Common myeloid progenitor, CD34-positive (primary cell): ENCODE results near the gene POSTN. TPM values are rescaled to one million over a fixed set of nuclear protein-coding genes. Genes with fewer than 3 reads are reported as not detected.

ENCODE experiments used
- CTCF ChIA-PET: fragments of 350-600 bp; sonication (Branson Sonifier 250); formaldehyde crosslinking; loops from one replicate; lab custom pipeline; 2021; ENCODE audit warnings: antibody characterized with exemption; lab: Charles Lee
- POLR2A ChIA-PET: fragments of 350-600 bp; sonication (Branson Sonifier 250); formaldehyde crosslinking; loops from one replicate; lab custom pipeline; 2021; ENCODE audit warnings: antibody characterized with exemption; lab: Charles Lee
- DNase-seq, 3 donors: peaks; one replicate each; pipeline versions ENCODE4 v3.0.0 to v3.0.0-alpha.2; 2013
- H3K27ac ChIP-seq, 2 experiments: 1 replicate in 1 of 2; 2 replicates in 1 of 2; pipeline ENCODE4 v1.7.0; 2013; ENCODE audit warnings: inconsistent platforms in 2 of 2, low read length in 2 of 2, mild to moderate bottlenecking in 2 of 2, low read depth in 1 of 2, moderate library complexity in 1 of 2; ENCODE audit not compliant: severe bottlenecking in 2 of 2, insufficient read depth in 1 of 2, poor library complexity in 1 of 2
- H3K27me3 ChIP-seq, 5 experiments: replicated peaks in 2 of 5; 1 replicate in 3 of 5; 2 replicates in 2 of 5; pipeline versions ENCODE4 v1.6.1 to v1.7.0; 2013; ENCODE audit warnings: low read length in 4 of 5, mild to moderate bottlenecking in 2 of 5, moderate library complexity in 2 of 5, inconsistent platforms in 1 of 5; ENCODE audit not compliant: insufficient read depth in 5 of 5, control insufficient read depth in 4 of 5
- H3K36me3 ChIP-seq, 4 experiments: 1 replicate in 2 of 4; 2 replicates in 2 of 4; pipeline versions ENCODE4 v1.6.1 to v1.7.0; 2013; ENCODE audit warnings: low read length in 3 of 4, control low read depth in 1 of 4, mild to moderate bottlenecking in 1 of 4; ENCODE audit not compliant: control insufficient read depth in 4 of 4, insufficient read depth in 4 of 4
- H3K4me1 ChIP-seq, 4 experiments: 1 replicate in 3 of 4; 2 replicates in 1 of 4; pipeline versions ENCODE4 v1.6.1 to v1.7.1; 2013; ENCODE audit warnings: low read length in 3 of 4, mild to moderate bottlenecking in 3 of 4, control low read depth in 1 of 4, inconsistent platforms in 1 of 4, moderate library complexity in 1 of 4; ENCODE audit not compliant: control insufficient read depth in 4 of 4, insufficient read depth in 4 of 4; ENCODE audit errors: control extremely low read depth in 1 of 4
- H3K4me3 ChIP-seq, 7 experiments: 1 replicate in 4 of 7; 2 replicates in 3 of 7; pipeline versions ENCODE4 v1.5.1 to v1.7.0; 2013; ENCODE audit warnings: mild to moderate bottlenecking in 7 of 7, low read length in 6 of 7, moderate library complexity in 6 of 7, inconsistent platforms in 2 of 7, low read depth in 2 of 7, control low read depth in 1 of 7; ENCODE audit not compliant: insufficient read depth in 4 of 7, control insufficient read depth in 1 of 7; ENCODE audit errors: extremely low read depth in 1 of 7
- H3K9me3 ChIP-seq, 5 experiments: 1 replicate in 4 of 5; 2 replicates in 1 of 5; pipeline versions ENCODE4 v1.6.1 to v1.7.1; 2013; ENCODE audit warnings: low read length in 4 of 5, mild to moderate bottlenecking in 2 of 5, inconsistent platforms in 1 of 5, low read depth in 1 of 5, moderate library complexity in 1 of 5; ENCODE audit not compliant: control insufficient read depth in 4 of 5, insufficient read depth in 2 of 5; ENCODE audit errors: control extremely low read depth in 1 of 5
- WGBS: methylation state at CpG from one replicate; pipeline ENCODE4 v1.1.5; 2013; ENCODE audit not compliant: insufficient coverage; 5-methylcytosine and 5-hydroxymethylcytosine counted together
- polyA plus RNA-seq: library from polyadenylated mRNA; unstranded; fragments of 120-200 nt; gene quantifications from one replicate; pipeline ENCODE4 v1.2.1, GENCODE V29; 2013

Gene POSTN, protein sequence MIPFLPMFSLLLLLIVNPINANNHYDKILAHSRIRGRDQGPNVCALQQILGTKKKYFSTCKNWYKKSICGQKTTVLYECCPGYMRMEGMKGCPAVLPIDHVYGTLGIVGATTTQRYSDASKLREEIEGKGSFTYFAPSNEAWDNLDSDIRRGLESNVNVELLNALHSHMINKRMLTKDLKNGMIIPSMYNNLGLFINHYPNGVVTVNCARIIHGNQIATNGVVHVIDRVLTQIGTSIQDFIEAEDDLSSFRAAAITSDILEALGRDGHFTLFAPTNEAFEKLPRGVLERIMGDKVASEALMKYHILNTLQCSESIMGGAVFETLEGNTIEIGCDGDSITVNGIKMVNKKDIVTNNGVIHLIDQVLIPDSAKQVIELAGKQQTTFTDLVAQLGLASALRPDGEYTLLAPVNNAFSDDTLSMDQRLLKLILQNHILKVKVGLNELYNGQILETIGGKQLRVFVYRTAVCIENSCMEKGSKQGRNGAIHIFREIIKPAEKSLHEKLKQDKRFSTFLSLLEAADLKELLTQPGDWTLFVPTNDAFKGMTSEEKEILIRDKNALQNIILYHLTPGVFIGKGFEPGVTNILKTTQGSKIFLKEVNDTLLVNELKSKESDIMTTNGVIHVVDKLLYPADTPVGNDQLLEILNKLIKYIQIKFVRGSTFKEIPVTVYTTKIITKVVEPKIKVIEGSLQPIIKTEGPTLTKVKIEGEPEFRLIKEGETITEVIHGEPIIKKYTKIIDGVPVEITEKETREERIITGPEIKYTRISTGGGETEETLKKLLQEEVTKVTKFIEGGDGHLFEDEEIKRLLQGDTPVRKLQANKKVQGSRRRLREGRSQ
- polyA plus RNA-seq, result not detected

DNA sequence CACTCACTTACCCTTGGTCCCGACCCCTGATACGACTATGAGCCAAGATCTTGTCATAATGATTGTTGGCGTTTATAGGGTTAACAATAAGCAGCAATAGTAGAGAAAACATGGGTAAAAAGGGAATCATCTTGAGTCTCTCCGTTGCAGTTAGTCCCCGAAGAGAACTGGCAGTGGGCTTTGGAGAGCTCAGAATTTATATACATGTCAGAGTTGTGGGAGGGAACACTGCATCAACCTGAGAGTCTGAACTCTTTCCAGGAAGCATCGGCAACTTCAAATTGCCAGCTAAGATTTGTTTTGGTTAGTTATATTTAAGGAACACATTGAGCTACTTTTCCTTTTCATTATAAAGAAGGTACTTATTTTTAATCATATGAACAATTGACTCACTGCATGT lies at the start of gene POSTN:
TSS of gene POSTN (minus strand) at position 172 of the 400 bp plus-strand sequence. CDS start at position 130, 42 bp downstream.
- no peaks in the 10 kb centered on the region for H3K36me3 ChIP-seq
- no peak within 1 kb of the TSS for H3K27ac ChIP-seq
- H3K27me3 ChIP-seq, result peaks cover 0 to 4% (median 0%) of the 10 kb centered on the region in 5 experiments
- WGBS, result 44% methylated on average over 5 of the region's 6 CpGs
- no peaks in the 10 kb centered on the region for H3K9me3 ChIP-seq
- CTCF ChIA-PET, result no interaction called here
- no peaks in the 10 kb centered on the region for H3K4me1 ChIP-seq
- POLR2A ChIA-PET, result no interaction called here
- DNase-seq, result no peak
- no peak within 1 kb of the TSS for H3K4me3 ChIP-seq

DNA sequence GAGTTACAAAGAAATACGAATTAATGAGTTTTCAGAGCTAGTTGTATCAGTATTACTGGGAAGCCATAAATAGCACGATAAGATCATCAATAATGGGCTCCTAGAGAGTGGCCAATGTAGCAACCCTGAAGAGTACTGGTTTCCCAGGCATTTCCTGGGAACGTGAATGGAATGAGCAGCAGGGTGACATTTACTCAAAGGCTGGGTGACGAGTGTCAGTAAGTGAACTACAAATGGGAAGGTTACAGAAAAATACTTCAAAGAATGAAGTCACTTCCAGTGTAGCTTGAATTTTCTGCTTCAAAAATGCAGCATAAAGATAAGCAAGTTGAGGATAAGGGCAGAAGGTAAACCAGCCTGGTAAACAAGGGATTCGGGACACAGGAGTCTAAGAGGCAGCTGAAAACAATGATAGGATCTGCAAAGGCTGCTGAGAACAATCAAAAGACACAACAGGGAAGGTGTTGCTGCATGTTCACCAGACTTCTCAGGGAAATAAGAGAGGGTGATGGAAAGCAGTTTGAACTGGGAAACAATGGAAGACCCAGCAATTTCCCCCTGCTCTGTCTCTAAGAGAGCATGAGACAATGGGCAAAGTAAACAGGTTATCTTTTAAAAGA lies 48.6 kb upstream of the POSTN start:
- no peaks in the 10 kb centered on the region for H3K36me3 ChIP-seq

DNA sequence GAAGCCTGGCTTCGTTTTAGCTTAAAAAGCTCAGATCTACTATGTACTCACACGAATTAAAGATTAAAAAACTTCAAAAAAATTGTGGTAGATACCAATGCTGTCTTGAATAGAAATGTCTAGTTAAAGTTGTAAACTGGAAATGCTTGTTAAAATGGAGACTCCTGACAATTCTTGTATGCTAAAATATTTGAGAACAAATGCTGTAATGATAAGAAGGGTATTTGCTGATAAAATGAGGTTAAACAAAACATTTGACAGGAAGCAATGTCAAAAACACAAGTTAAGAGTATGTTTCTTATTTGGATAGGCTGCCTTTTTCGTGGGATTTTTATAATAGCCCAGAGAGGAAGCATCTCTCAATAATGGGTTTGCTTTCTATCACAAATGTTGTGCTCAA lies 48.0 kb upstream of the POSTN start:
- DNase-seq, result no peak
- POLR2A ChIA-PET, result no interaction called here
- Histone ChIP-seq H3K4me3 (no peak overlapping the region), H3K4me1 (no peaks in the 10 kb centered on the region), H3K9me3 (no peaks in the 10 kb centered on the region), H3K27me3 (no peaks in the 10 kb centered on the region), H3K27ac (no peak overlapping the region), H3K36me3 (no peaks in the 10 kb centered on the region)
- CTCF ChIA-PET, result no interaction called here
- WGBS, result no CpG with 5 or more reads among the region's 3 CpGs

More for the DNA sequence above, 48.6 kb upstream of the POSTN start:
- no peaks in the 10 kb centered on the region for H3K4me1 ChIP-seq
- H3K27ac ChIP-seq, result no peak overlapping the region
- WGBS, result 31% methylated on average over 4 of the region's 5 CpGs
- H3K9me3 ChIP-seq, result no peaks in the 10 kb centered on the region
- ChIA-PET POLR2A (no interaction called here), CTCF (interaction anchor here (1.0 kb wide), 1 partner anchor 9 kb away, joined by 3 read pairs; no protein-coding TSS in a partner anchor)
- H3K27me3 ChIP-seq, result no peaks in the 10 kb centered on the region
- no peak overlapping the region for H3K4me3 ChIP-seq
- DNase-seq, result no peak

DNA sequence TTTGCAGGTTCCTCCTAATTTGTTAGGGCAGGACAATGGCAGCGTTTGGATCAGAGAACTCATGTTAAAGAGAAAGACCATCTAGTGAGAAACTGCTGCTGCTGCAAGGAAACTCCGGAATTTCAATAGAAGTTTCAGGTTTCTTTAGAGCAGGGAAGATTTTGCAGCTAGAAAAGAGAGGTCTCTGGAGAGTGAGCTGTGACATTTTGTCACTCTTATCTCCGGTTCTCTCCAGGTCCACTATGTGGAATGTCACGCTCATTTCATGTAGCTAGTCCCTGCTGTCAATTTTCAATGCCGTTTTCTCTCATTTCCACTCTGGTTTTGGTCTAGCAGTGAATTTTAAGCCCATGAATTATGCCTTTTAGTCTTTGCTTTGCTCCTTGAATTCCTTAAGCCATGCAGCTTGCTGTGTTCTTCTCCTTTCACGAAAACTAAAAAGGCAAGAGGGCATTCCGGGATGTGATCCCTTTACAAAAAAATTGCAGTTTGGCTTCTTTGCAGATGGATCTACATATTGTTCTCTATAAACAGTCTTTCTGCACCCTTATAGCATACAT lies 46.7 kb upstream of the POSTN start:
- WGBS, result 54% methylated on average over 7 of the region's 7 CpGs
- Histone ChIP-seq H3K4me1 (no peaks in the 10 kb centered on the region), H3K4me3 (no peak overlapping the region), H3K27ac (no peak overlapping the region), H3K9me3 (no peaks in the 10 kb centered on the region), H3K27me3 (no peaks in the 10 kb centered on the region), H3K36me3 (no peaks in the 10 kb centered on the region)
- POLR2A ChIA-PET, result no interaction called here
- no peak for DNase-seq
- CTCF ChIA-PET, result interaction anchor here (0.5 to 1.2 kb wide), 3 partner anchors 11 to 330 kb away, joined by 3 read pairs; no protein-coding TSS in a partner anchor

DNA sequence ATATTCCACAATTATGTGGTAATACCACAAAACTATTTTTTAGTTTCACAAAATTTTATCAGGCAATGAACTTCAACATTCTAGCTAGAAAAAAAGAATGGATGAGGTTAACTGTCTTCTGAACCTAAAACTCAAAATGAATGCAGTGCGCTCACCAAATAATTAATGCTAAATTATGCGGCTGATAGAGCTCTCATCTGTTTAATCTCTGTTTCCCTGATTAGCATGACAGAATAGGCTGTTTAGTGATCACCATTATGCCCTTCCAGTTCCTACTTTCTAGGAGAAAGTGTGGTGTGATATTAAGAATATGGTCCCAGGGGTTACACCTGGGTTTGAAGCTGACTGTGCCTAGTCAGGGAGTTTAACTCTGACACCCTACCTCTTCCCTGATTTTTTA lies 42.8 kb upstream of the POSTN start:
- Histone ChIP-seq H3K9me3 (no peaks in the 10 kb centered on the region), H3K36me3 (no peaks in the 10 kb centered on the region), H3K4me3 (no peak overlapping the region), H3K27ac (no peak overlapping the region), H3K4me1 (no peaks in the 10 kb centered on the region), H3K27me3 (no peaks in the 10 kb centered on the region)
- ChIA-PET CTCF (interaction anchor here (1.0 kb wide), 1 partner anchor 494 kb away, joined by 3 read pairs; no protein-coding TSS in a partner anchor), POLR2A (no interaction called here)
- DNase-seq, result no peak
- 100% methylated on average over 1 of the region's 2 CpGs for WGBS

DNA sequence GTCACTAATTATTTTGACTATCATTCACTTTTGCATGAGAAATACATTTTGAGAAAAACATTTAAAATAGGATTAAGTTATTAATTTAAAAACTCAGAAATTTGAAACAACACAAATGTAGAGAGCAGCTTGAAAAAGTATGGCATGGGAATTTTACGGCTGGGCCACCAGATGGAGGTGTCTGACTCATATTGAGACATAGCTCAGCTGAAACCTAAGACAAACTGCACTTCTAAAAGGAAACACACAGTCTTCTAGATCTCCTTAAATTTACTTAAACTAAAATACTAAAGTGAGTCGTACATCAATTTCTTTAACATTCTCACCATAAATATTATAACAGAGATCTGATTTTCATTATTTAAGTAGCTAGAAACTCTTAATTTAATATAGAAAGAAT lies 41.9 kb upstream of the POSTN start:
- Histone ChIP-seq H3K36me3 (no peaks in the 10 kb centered on the region), H3K4me3 (no peak overlapping the region), H3K9me3 (no peaks in the 10 kb centered on the region), H3K27ac (no peak overlapping the region), H3K27me3 (no peaks in the 10 kb centered on the region), H3K4me1 (no peaks in the 10 kb centered on the region)
- CTCF ChIA-PET, result no interaction called here
- POLR2A ChIA-PET, result no interaction called here
- no CpG with 5 or more reads among the region's 2 CpGs for WGBS
- peak in 2 of 3 donors; percentile 9 to 10 for DNase-seq
